ENCODE measurements around the gene TCF4. TPM values are rescaled to one million over a fixed set of nuclear protein-coding genes. Genes with fewer than 3 reads are reported as not detected.

The TCF4 gene
- total and polyA plus RNA-seq, 10 donors: 14.6 to 200 (median 153) TPM

DNA sequence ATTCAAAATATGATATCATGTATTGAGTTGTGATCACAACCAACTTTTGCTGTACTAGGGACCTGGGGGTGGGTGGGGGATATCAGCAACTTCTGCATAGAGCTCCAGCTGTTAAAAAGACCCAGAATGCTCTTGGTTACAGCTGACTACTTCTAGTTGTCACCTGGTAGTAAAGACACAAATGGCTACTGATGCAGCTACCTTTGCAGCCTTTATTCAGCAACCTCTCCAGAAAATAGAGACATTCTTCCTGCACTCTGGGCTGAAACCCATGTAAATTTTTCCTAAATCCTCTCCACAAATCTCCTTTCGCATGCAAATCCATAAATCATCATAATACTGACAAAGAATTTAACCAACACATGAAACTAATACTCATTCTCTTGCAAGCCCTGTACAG lies 238.3 kb downstream of the TCF4 start:
- WGBS, 5 donors: 66 to 78% (median 76%) methylated on average over 1 of the region's 1 CpG
- H3K27me3 ChIP-seq (replicated peaks in 1 of 7): no peaks in the 10 kb centered on the region
- intact Hi-C loops (cut with DNase I; ENCODE audit: low total_unique reads): no loop called here
- no peak for DNase-seq
- no peaks in the 10 kb centered on the region for H3K9me3 ChIP-seq
- no peak overlapping the region for H3K27ac ChIP-seq
- H3K36me3 ChIP-seq: no peaks in the 10 kb centered on the region
- peaks cover 0 to 2% (median 0%) of the 10 kb centered on the region in 6 donors for H3K4me1 ChIP-seq
- TF ChIP-seq POLR2A (IDR thresholded peaks at IDR 0.05) (no peak), POLR2AphosphoS5 (IDR thresholded peaks at IDR 0.05) (no peak)
- TF ChIP-seq, protein P1, sequence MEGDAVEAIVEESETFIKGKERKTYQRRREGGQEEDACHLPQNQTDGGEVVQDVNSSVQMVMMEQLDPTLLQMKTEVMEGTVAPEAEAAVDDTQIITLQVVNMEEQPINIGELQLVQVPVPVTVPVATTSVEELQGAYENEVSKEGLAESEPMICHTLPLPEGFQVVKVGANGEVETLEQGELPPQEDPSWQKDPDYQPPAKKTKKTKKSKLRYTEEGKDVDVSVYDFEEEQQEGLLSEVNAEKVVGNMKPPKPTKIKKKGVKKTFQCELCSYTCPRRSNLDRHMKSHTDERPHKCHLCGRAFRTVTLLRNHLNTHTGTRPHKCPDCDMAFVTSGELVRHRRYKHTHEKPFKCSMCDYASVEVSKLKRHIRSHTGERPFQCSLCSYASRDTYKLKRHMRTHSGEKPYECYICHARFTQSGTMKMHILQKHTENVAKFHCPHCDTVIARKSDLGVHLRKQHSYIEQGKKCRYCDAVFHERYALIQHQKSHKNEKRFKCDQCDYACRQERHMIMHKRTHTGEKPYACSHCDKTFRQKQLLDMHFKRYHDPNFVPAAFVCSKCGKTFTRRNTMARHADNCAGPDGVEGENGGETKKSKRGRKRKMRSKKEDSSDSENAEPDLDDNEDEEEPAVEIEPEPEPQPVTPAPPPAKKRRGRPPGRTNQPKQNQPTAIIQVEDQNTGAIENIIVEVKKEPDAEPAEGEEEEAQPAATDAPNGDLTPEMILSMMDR (IDR thresholded peaks at IDR 0.05 in 8 of 11, conservative IDR thresholded peaks at IDR 0.05 in 3 of 11): no peak
- H3K4me3 ChIP-seq: no peak overlapping the region

DNA sequence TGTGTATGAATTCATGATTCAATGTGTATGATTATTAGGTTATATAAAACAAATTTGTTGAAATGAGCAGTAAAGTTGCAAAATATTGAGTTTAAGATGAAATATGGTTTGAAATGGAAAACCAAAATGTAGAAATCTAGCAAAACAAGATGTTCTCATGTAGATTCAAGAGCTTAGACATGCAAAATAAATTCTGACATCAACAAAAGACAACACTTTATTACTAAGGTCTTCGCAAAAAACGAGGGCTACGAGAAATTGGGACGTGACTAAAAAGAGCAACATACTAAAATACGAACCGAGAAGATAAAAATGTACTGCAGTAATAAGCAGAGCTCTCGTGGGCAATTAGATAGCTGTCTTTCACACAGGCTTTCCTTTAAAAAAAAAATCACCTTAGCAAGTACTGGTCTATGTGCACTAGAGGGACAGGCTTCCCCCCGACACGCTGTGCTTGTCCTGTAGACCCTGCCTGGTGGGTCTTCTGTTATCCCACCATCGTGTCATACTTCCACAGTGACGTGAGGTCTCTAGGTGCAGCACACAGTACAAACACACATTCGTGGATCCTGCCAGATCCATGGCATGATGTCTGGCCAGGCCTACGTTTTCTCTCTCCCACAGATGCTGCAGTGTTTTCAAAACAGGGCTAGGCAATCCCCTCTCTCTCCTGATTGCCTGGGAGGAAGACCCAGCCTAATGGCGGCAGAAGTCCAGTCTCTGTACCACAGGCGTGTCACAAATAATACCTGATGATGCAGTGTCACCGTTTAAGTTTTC lies 240.8 kb downstream of the TCF4 start:
- TF ChIP-seq POLR2A (IDR thresholded peaks at IDR 0.05): no peak
- no peaks in the 10 kb centered on the region for H3K9me3 ChIP-seq
- peaks cover 0 to 14% (median 0%) of the 10 kb centered on the region in 6 donors for H3K4me1 ChIP-seq
- H3K27me3 ChIP-seq (replicated peaks in 1 of 7): no peaks in the 10 kb centered on the region
- H3K27ac ChIP-seq: no peak overlapping the region
- WGBS, 5 donors: 88 to 95% (median 91%) methylated on average over 16 of the region's 16 CpGs
- no peak overlapping the region for H3K4me3 ChIP-seq
- no peak for DNase-seq
- intact Hi-C loops (cut with DNase I; ENCODE audit: low total_unique reads): no loop called here
- H3K36me3 ChIP-seq: no peaks in the 10 kb centered on the region

DNA sequence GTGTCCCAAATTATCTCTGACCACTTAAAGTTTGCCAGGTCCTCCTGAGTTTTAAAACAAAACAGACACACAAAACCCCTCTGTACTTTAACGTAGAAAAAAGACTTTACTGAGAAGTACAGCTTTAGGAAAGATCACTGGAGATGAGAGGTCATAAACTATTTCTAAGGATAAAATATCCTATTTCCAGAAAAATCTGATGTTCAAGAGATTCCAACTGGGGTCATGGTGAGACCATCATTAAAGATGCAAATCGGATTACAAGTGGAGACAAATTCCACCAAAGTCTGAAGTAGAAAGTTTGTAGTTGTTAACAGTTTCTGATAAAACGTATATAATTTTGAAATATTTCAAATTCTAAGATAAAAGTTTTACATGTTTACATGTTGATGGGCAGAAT lies 241.6 kb downstream of the TCF4 start:
- intact Hi-C loops (cut with DNase I; ENCODE audit: low total_unique reads): no loop called here
- Histone ChIP-seq H3K27me3 (replicated peaks in 1 of 7) (no peaks in the 10 kb centered on the region), H3K27ac (no peak overlapping the region), H3K4me3 (no peak overlapping the region), H3K36me3 (no peaks in the 10 kb centered on the region), H3K9me3 (no peaks in the 10 kb centered on the region), H3K4me1 (peaks cover 0 to 14% (median 0%) of the 10 kb centered on the region in 6 donors)
- no peak for TF ChIP-seq POLR2AphosphoS5 (IDR thresholded peaks at IDR 0.05)
- WGBS, 5 donors: 59 to 87% (median 79%) methylated on average over 3 of the region's 3 CpGs
- DNase-seq: no peak

DNA sequence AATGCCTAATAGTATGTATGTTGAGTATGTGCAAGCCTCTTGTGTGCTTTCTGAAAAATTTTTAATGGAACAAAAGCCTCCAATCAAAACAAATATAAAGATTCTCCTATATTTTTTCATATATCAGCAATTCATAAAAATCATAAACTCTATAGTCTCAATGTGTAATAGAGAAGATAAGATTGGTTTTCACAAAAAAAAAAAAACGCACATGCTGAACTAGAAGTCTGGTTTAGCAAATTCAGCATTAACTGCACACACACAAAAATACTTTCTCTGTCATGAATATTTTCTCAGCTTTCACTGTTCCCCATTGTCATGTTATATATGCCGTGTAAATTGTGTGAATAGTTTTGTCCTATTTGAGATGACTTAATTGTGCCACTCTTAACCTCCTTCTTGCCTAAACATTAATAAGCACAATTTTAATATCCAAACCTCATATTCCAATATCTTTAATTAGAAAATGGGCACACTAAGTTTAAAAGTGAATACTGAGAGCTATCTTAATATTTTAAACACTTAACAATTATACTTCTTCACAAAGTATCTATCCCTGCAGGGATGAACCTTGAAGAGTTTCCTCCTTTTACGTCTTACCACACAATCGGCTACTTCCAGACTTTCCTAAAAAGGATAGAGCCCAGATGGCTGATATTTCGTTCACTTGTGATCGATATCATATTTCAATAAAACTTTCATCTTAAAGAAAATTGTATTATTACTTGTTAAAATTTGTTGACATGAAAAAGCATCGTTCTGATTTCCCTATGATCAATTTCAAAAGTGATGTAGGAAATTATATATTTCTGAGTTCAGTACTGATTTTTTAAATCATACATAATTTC lies 242.7 kb downstream of the TCF4 start:
- 82 to 88% (median 85%) methylated on average over 7 of the region's 7 CpGs for WGBS, 5 donors
- no peak for TF ChIP-seq POLR2A (IDR thresholded peaks at IDR 0.05)
- TF ChIP-seq, protein P1 (IDR thresholded peaks at IDR 0.05 in 8 of 11, conservative IDR thresholded peaks at IDR 0.05 in 3 of 11): no peak
- no peak for TF ChIP-seq POLR2AphosphoS5 (IDR thresholded peaks at IDR 0.05)
- intact Hi-C loops (cut with DNase I; ENCODE audit: low total_unique reads): no loop called here

More for the DNA sequence above, 242.7 kb downstream of the TCF4 start:
- Histone ChIP-seq H3K4me1 (peaks cover 0 to 14% (median 0%) of the 10 kb centered on the region in 6 donors), H3K27ac (no peak overlapping the region), H3K4me3 (no peak overlapping the region), H3K27me3 (replicated peaks in 1 of 7) (no peaks in the 10 kb centered on the region), H3K9me3 (no peaks in the 10 kb centered on the region), H3K36me3 (no peaks in the 10 kb centered on the region)
- DNase-seq: no peak

All from spleen (tissue), 11 donors.